ENCODE results near the gene MEDAG. TPM values are rescaled to one million over a fixed set of nuclear protein-coding genes. Genes with fewer than 3 reads are reported as not detected.

The MEDAG gene
- total RNA-seq, 1 donor from 2014 or later, result not detected

DNA sequence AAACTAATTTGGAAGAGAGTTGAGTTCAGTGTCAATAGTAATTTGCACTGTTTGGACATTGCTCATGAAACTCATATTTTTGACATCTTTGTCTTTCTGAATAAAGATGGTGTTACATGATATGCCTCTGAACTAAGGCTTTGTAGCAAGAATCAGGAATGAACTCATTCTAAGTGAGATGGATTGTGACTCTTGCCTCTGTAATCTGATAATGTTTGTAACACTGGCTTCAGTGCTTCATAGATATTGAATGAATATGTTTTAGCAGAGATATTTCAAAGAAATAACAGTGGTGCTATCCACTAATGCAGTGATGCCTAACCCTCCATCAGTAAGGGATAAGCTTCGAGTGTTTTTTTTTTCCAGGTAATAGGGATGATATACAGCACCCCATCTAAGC is 59.3 kb downstream of the MEDAG start:
- no peak overlapping the region for H3K4me3 ChIP-seq
- no peak overlapping the region for H2AFZ ChIP-seq (replicated peaks)
- H3K79me2 ChIP-seq (ENCODE audit: low read depth), result no peaks in the 10 kb centered on the region
- no peak overlapping the region for H3K9ac ChIP-seq
- Mint-ChIP-seq H3K36me3 (no peaks in the 10 kb centered on the region), H3K27ac (no peak overlapping the region), H3K4me1 (peaks cover 14% of the 10 kb centered on the region), H3K27me3 (ENCODE audit: insufficient read depth, low read depth) (no peaks in the 10 kb centered on the region), H3K9me3 (peaks cover 13% of the 10 kb centered on the region), H3K4me3 (no peak overlapping the region)
- H3K36me3 ChIP-seq, result no peaks in the 10 kb centered on the region
- H3K27ac ChIP-seq, result no peak overlapping the region
- H3K9me3 ChIP-seq (ENCODE audit: low read depth), result no peaks in the 10 kb centered on the region
- TF ChIP-seq EZH2 (IDR thresholded peaks at IDR 0.05), result no peak
- no peak for TF ChIP-seq EZH2phosphoT487 (IDR thresholded peaks at IDR 0.05)
- TF ChIP-seq, protein P1, sequence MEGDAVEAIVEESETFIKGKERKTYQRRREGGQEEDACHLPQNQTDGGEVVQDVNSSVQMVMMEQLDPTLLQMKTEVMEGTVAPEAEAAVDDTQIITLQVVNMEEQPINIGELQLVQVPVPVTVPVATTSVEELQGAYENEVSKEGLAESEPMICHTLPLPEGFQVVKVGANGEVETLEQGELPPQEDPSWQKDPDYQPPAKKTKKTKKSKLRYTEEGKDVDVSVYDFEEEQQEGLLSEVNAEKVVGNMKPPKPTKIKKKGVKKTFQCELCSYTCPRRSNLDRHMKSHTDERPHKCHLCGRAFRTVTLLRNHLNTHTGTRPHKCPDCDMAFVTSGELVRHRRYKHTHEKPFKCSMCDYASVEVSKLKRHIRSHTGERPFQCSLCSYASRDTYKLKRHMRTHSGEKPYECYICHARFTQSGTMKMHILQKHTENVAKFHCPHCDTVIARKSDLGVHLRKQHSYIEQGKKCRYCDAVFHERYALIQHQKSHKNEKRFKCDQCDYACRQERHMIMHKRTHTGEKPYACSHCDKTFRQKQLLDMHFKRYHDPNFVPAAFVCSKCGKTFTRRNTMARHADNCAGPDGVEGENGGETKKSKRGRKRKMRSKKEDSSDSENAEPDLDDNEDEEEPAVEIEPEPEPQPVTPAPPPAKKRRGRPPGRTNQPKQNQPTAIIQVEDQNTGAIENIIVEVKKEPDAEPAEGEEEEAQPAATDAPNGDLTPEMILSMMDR (IDR thresholded peaks at IDR 0.05), result no peak
- H3F3A ChIP-seq (ENCODE audit: low read depth), result no peaks in the 10 kb centered on the region
- no peaks in the 10 kb centered on the region for H3K27me3 ChIP-seq
- no peaks in the 10 kb centered on the region for H4K20me1 ChIP-seq (ENCODE audit: low read depth)
- no peak for DNase-seq (ENCODE audit: low spot score)
- no peak overlapping the region for H3K4me2 ChIP-seq
- H3K4me1 ChIP-seq, result no peaks in the 10 kb centered on the region

- Histone ChIP-seq H4K20me1 (ENCODE audit: low read depth) (no peaks in the 10 kb centered on the region), H3K4me2 (no peak overlapping the region), H2AFZ (replicated peaks) (no peak overlapping the region), H3K9me3 (ENCODE audit: low read depth) (no peaks in the 10 kb centered on the region), H3K4me3 (no peak overlapping the region), H3K36me3 (no peaks in the 10 kb centered on the region), H3K27ac (no peak overlapping the region), H3K79me2 (ENCODE audit: low read depth) (no peaks in the 10 kb centered on the region), H3K27me3 (no peaks in the 10 kb centered on the region), H3K9ac (no peak overlapping the region), H3F3A (ENCODE audit: low read depth) (no peaks in the 10 kb centered on the region), H3K4me1 (no peaks in the 10 kb centered on the region)
- Mint-ChIP-seq H3K4me3 (no peak overlapping the region), H3K27me3 (ENCODE audit: insufficient read depth, low read depth) (peaks cover 2% of the 10 kb centered on the region), H3K4me1 (peaks cover 14% of the 10 kb centered on the region), H3K9me3 (peaks cover 11% of the 10 kb centered on the region), H3K27ac (no peak overlapping the region), H3K36me3 (no peaks in the 10 kb centered on the region)
- TF ChIP-seq EZH2phosphoT487 (IDR thresholded peaks at IDR 0.05), result no peak
- no peak for TF ChIP-seq EZH2 (IDR thresholded peaks at IDR 0.05)
- TF ChIP-seq, protein P1 (IDR thresholded peaks at IDR 0.05), result no peak
- DNase-seq (ENCODE audit: low spot score), result no peak
These were observed 60.0 kb downstream of the MEDAG start for GRCh38 chr13:30966101-30966500.

- H4K20me1 ChIP-seq (ENCODE audit: low read depth), result no peaks in the 10 kb centered on the region
- no peak overlapping the region for H3K4me2 ChIP-seq
- H3K79me2 ChIP-seq (ENCODE audit: low read depth), result no peaks in the 10 kb centered on the region
- Mint-ChIP-seq H3K4me1 (peaks cover 12% of the 10 kb centered on the region), H3K9me3 (peaks cover 11% of the 10 kb centered on the region), H3K27ac (no peak overlapping the region), H3K36me3 (no peaks in the 10 kb centered on the region), H3K4me3 (no peak overlapping the region), H3K27me3 (ENCODE audit: insufficient read depth, low read depth) (peaks cover 2% of the 10 kb centered on the region)
- H3K9me3 ChIP-seq (ENCODE audit: low read depth), result no peaks in the 10 kb centered on the region
- no peaks in the 10 kb centered on the region for H3F3A ChIP-seq (ENCODE audit: low read depth)
- H2AFZ ChIP-seq (replicated peaks), result no peak overlapping the region
- DNase-seq (ENCODE audit: low spot score), result no peak
- H3K9ac ChIP-seq, result no peak overlapping the region
- no peak overlapping the region for H3K4me3 ChIP-seq
- H3K27me3 ChIP-seq, result no peaks in the 10 kb centered on the region
- no peak for TF ChIP-seq EZH2 (IDR thresholded peaks at IDR 0.05)
- TF ChIP-seq, protein P1 (IDR thresholded peaks at IDR 0.05), result no peak
- no peak for TF ChIP-seq EZH2phosphoT487 (IDR thresholded peaks at IDR 0.05)
- H3K4me1 ChIP-seq, result no peaks in the 10 kb centered on the region
- H3K36me3 ChIP-seq, result no peaks in the 10 kb centered on the region
- no peak overlapping the region for H3K27ac ChIP-seq
These were observed 62.8 kb downstream of the MEDAG start for GRCh38 chr13:30968846-30969245.
